H1 (cell line): Measurements from ENCODE around the gene GPR61. TPM values are rescaled to one million over a fixed set of nuclear protein-coding genes. Genes with fewer than 3 reads are reported as not detected.

Experiments
- CTCF ChIA-PET: fragments of 300-600 bp; sonication (Branson Sonifier 250); formaldehyde crosslinking; loops from one replicate; lab custom pipeline; 2021; ENCODE audit not compliant: partially characterized antibody; lab: Charles Lee
- POLR2A ChIA-PET: fragments of 300-600 bp; sonication (Branson Sonifier 250); formaldehyde crosslinking; loops from one replicate; lab custom pipeline; 2021; ENCODE audit warnings: inconsistent platforms; ENCODE audit not compliant: partially characterized antibody; lab: Charles Lee
- DNase-seq, 2 experiments: peaks; one replicate each; pipeline versions ENCODE4 v3.0.0 to v3.0.0-alpha.2; 2010 to 2022; ENCODE audit warnings: low spot score in 2 of 2, low read depth in 1 of 2, mixed read lengths in 1 of 2
- FAIRE-seq: peaks from 2 replicates; lab custom pipeline; 2011; peaks lifted over from hg19 to GRCh38; lab: Jason Lieb, UNC
- H2AFZ ChIP-seq: 2 replicates; pipeline ENCODE4 v1.8.1; 2012; ENCODE audit warnings: low read length, inconsistent platforms
- H2AK5ac ChIP-seq: 2 replicates; pipeline ENCODE4 v1.6.1; 2013; ENCODE audit warnings: low read depth, low read length
- H2BK120ac ChIP-seq: replicated peaks from 2 replicates; pipeline ENCODE3; 2013; ENCODE audit warnings: low read depth, low read length, inconsistent platforms
- H2BK12ac ChIP-seq: 2 replicates; pipeline ENCODE4 v1.6.1; 2013; ENCODE audit warnings: low read depth, low read length
- H2BK15ac ChIP-seq: 2 replicates; pipeline ENCODE4 v1.6.1; 2013; ENCODE audit warnings: low read length
- H2BK20ac ChIP-seq: 2 replicates; pipeline ENCODE4 v1.6.1; 2013; ENCODE audit warnings: low read length
- H2BK5ac ChIP-seq: 2 replicates; pipeline ENCODE4 v1.6.1; 2013; ENCODE audit warnings: low read depth, low read length
- H3K14ac ChIP-seq: 2 replicates; pipeline ENCODE4 v1.6.1; 2013; ENCODE audit warnings: inconsistent platforms; ENCODE audit not compliant: insufficient read length
- H3K18ac ChIP-seq: 2 replicates; pipeline ENCODE4 v1.6.1; 2013; ENCODE audit warnings: low read length; ENCODE audit errors: extremely low read depth
- H3K23ac ChIP-seq: 2 replicates; pipeline ENCODE4 v1.6.1; 2013; ENCODE audit warnings: inconsistent platforms; ENCODE audit not compliant: insufficient read length
- H3K23me2 ChIP-seq: 2 replicates; pipeline ENCODE4 v1.6.1; 2013; ENCODE audit warnings: low read depth, low read length
- H3K27ac ChIP-seq: 2 replicates; pipeline ENCODE4 v1.6.1; 2011; ENCODE audit warnings: low read depth, low read length, inconsistent platforms
- H3K27me3 ChIP-seq, 4 experiments: replicated peaks in 1 of 4; 1 replicate in 1 of 4; 2 replicates in 3 of 4; pipeline versions ENCODE4 v1.6.1 to v1.8.1; 2011 to 2013; ENCODE audit warnings: low read length in 3 of 4, mild to moderate bottlenecking in 3 of 4, inconsistent platforms in 2 of 4, mixed read lengths in 2 of 4, moderate library complexity in 1 of 4; ENCODE audit not compliant: control insufficient read depth in 3 of 4, insufficient read depth in 3 of 4; ENCODE audit errors: extremely low read depth in 1 of 4
- H3K36me3 ChIP-seq, 4 experiments: 2 replicates each; pipeline versions ENCODE4 v1.6.1 to v1.8.1; 2011 to 2013; ENCODE audit warnings: mild to moderate bottlenecking in 4 of 4, low read length in 3 of 4, moderate library complexity in 2 of 4, control low read depth in 1 of 4, inconsistent platforms in 1 of 4; ENCODE audit not compliant: insufficient read depth in 4 of 4, control insufficient read depth in 2 of 4
- H3K4ac ChIP-seq: replicated peaks from 2 replicates; pipeline ENCODE3; 2013; ENCODE audit warnings: low read length, low read depth, mixed read lengths, inconsistent platforms; ENCODE audit not compliant: insufficient read length
- H3K4me1 ChIP-seq, 4 experiments: replicated peaks in 1 of 4; 1 replicate in 1 of 4; 2 replicates in 3 of 4; pipeline versions ENCODE4 v1.6.1 to v1.8.1; 2011 to 2013; ENCODE audit warnings: low read length in 3 of 4, inconsistent platforms in 2 of 4, mixed read lengths in 1 of 4; ENCODE audit not compliant: insufficient read depth in 4 of 4, control insufficient read depth in 3 of 4
- H3K4me2 ChIP-seq, 2 experiments: 2 replicates each; pipeline versions ENCODE4 v1.6.1 to v1.8.1; 2011 to 2013; ENCODE audit warnings: low read depth in 2 of 2, low read length in 2 of 2, control low read depth in 1 of 2, inconsistent platforms in 1 of 2, mild to moderate bottlenecking in 1 of 2; ENCODE audit not compliant: insufficient read depth in 1 of 2
- H3K4me3 ChIP-seq, 4 experiments: fragments of 200-600, 300-600 bp in 1 of 4; sonication (generic), shearing (Covaris generic), sonication (Bioruptor Twin) in 1 of 4; 2 replicates each; pipeline versions ENCODE4 v1.5.1 to v1.8.1; 2011 to 2016; ENCODE audit warnings: low read length in 4 of 4, low read depth in 3 of 4, control low read depth in 2 of 4, inconsistent platforms in 2 of 4, mild to moderate bottlenecking in 2 of 4, mixed read lengths in 1 of 4, moderate library complexity in 1 of 4; ENCODE audit not compliant: insufficient read depth in 2 of 4; ENCODE audit errors: extremely low read depth in 1 of 4
- H3K56ac ChIP-seq: replicated peaks from 2 replicates; pipeline ENCODE3; 2013; ENCODE audit warnings: low read depth, mild to moderate bottlenecking, mixed read lengths, low read length, inconsistent platforms; ENCODE audit not compliant: insufficient read length
- H3K79me1 ChIP-seq: 2 replicates; pipeline ENCODE4 v1.6.1; 2013; ENCODE audit warnings: low read depth, low read length, control low read depth
- H3K79me2 ChIP-seq, 2 experiments: 2 replicates each; pipeline versions ENCODE4 v1.6.1 to v1.8.1; 2012 to 2013; ENCODE audit warnings: low read length in 2 of 2, mild to moderate bottlenecking in 2 of 2, inconsistent platforms in 1 of 2; ENCODE audit not compliant: insufficient read depth in 2 of 2, control insufficient read depth in 1 of 2
- H3K9ac ChIP-seq, 4 experiments: replicated peaks in 1 of 4; 1 replicate in 1 of 4; 2 replicates in 3 of 4; pipeline versions ENCODE4 v1.6.1 to v1.8.1; 2011 to 2013; ENCODE audit warnings: low read depth in 3 of 4, low read length in 3 of 4, control low read depth in 2 of 4, mild to moderate bottlenecking in 2 of 4, moderate library complexity in 2 of 4, inconsistent platforms in 1 of 4; ENCODE audit errors: extremely low read depth in 1 of 4
- H3K9me3 ChIP-seq, 2 experiments: 2 replicates each; pipeline versions ENCODE4 v1.6.1 to v1.8.1; 2012 to 2013; ENCODE audit warnings: mild to moderate bottlenecking in 2 of 2, moderate library complexity in 2 of 2, control low read depth in 1 of 2, inconsistent platforms in 1 of 2, low read depth in 1 of 2, low read length in 1 of 2, mixed read lengths in 1 of 2; ENCODE audit not compliant: insufficient read depth in 2 of 2
- H4K20me1 ChIP-seq, 2 experiments: replicated peaks in 1 of 2; 2 replicates each; pipeline versions ENCODE3 to v1.8.1; 2011 to 2013; ENCODE audit warnings: inconsistent platforms in 2 of 2, low read length in 2 of 2, mild to moderate bottlenecking in 1 of 2; ENCODE audit not compliant: insufficient read depth in 2 of 2, control insufficient read depth in 1 of 2
- H4K5ac ChIP-seq: 2 replicates; pipeline ENCODE4 v1.6.1; 2013; ENCODE audit warnings: low read length, low read depth, mixed read lengths, inconsistent platforms; ENCODE audit not compliant: insufficient read length
- H4K8ac ChIP-seq: 2 replicates; pipeline ENCODE4 v1.8.0; 2013; ENCODE audit warnings: mild to moderate bottlenecking, moderate library complexity, low read length, inconsistent platforms; ENCODE audit not compliant: insufficient read depth; ENCODE audit errors: extremely low read depth
- H4K91ac ChIP-seq: replicated peaks from 2 replicates; pipeline ENCODE3; 2013; ENCODE audit warnings: low read length, mixed read lengths, inconsistent platforms; ENCODE audit not compliant: insufficient read length
- ASH2L ChIP-seq: fragments of 200-600, 300-600 bp; sonication (generic); IDR thresholded peaks from one replicate; pipeline ENCODE4 v1.7.1; 2017; ENCODE audit warnings: low read length
- BRCA1 ChIP-seq: IDR thresholded peaks from 2 replicates; pipeline ENCODE4 v1.6.1; 2012; ENCODE audit warnings: low read depth, low read length, improper control_type of control experiment
- EP300 ChIP-seq, 2 experiments: IDR thresholded peaks; 1 replicate in 1 of 2; 2 replicates in 1 of 2; pipeline ENCODE4 v1.6.1; 2011 to 2012; ENCODE audit warnings: low read depth in 2 of 2, low read length in 2 of 2, mild to moderate bottlenecking in 2 of 2, borderline replicate concordance in 1 of 2, inconsistent platforms in 1 of 2, moderate library complexity in 1 of 2
- EZH2 ChIP-seq: fragments of 200-600 bp; sonication (generic); IDR thresholded peaks from 2 replicates; pipeline ENCODE4 v1.7.1; 2012; ENCODE audit warnings: low read depth, mild to moderate bottlenecking, moderate library complexity, low read length, inconsistent platforms; ENCODE audit not compliant: severe bottlenecking
- JUN ChIP-seq: IDR thresholded peaks from 2 replicates; pipeline ENCODE4 v1.6.1; 2011; ENCODE audit warnings: low read depth, mild to moderate bottlenecking, improper control_type of control experiment, low read length
- NANOG ChIP-seq: IDR thresholded peaks from 2 replicates; pipeline ENCODE4 v1.6.1; 2011; ENCODE audit warnings: low read length, low read depth, mild to moderate bottlenecking, inconsistent platforms; ENCODE audit not compliant: insufficient read depth, poor library complexity, severe bottlenecking
- SIN3A ChIP-seq, 2 experiments: IDR thresholded peaks in 1 of 2; conservative IDR thresholded peaks in 1 of 2; 2 replicates each; pipeline ENCODE4 v1.6.1; 2011 to 2012; ENCODE audit warnings: low read length in 2 of 2, improper control_type of control experiment in 1 of 2, low read depth in 1 of 2, mild to moderate bottlenecking in 1 of 2
- SP1 ChIP-seq: IDR thresholded peaks from 2 replicates; pipeline ENCODE4 v1.6.1; 2011; ENCODE audit warnings: low read depth, low read length
- TAF1 ChIP-seq: IDR thresholded peaks from 2 replicates; pipeline ENCODE4 v1.6.1; 2011; ENCODE audit warnings: mild to moderate bottlenecking, low read depth, low read length
- TEAD4 ChIP-seq: IDR thresholded peaks from 2 replicates; pipeline ENCODE4 v1.6.1; 2012; ENCODE audit warnings: low read depth, low read length, inconsistent platforms, mixed read lengths
- WGBS, 2 experiments: shearing (Covaris generic) in 1 of 2; methylation state at CpG; one replicate each; pipeline versions ENCODE4 v1.1.6 to v1.1.7; 2013 to 2015; ENCODE audit warnings: low lambda C conversion rate in 2 of 2, mixed read lengths in 2 of 2, inconsistent platforms in 1 of 2, low coverage in 1 of 2, missing lambda C conversion rate in 1 of 2; ENCODE audit not compliant: insufficient replicate concordance in 2 of 2, insufficient coverage in 1 of 2, insufficient read length in 1 of 2; ENCODE audit errors: extremely low coverage in 1 of 2, missing lambda C conversion rate in 1 of 2; 5-methylcytosine and 5-hydroxymethylcytosine counted together
- polyA plus RNA-seq, 7 experiments: library from polyadenylated mRNA; depleted of rRNA in 3 of 7; stranded (reverse) in 5 of 7; unstranded in 2 of 7; fragments of >200 nt in 5 of 7; fragments of 200-250 nt in 2 of 7; gene quantifications; 1 replicate in 5 of 7; 2 replicates in 1 of 7; 4 replicates in 1 of 7; pipeline versions ENCODE4 v1.2.1 to v1.2.3, GENCODE V29; 2011 to 2013; ENCODE audit warnings: missing spikeins in 2 of 7, mixed read lengths in 2 of 7
- total RNA-seq: library from RNA; stranded (reverse); fragmentation: NEBNext Ultra II Directional; extraction: Animal tissue kit (Norgen Biotek cat#: 25700); gene quantifications from 2 replicates; pipeline ENCODE4 v1.2.1, GENCODE V29; 2021

Gene GPR61
- total and polyA plus RNA-seq, 2 of the 8 experiments (the other 6 are each of a cell fraction or from before 2014, with no cell fraction given): 0.41 to 0.53 TPM

DNA sequence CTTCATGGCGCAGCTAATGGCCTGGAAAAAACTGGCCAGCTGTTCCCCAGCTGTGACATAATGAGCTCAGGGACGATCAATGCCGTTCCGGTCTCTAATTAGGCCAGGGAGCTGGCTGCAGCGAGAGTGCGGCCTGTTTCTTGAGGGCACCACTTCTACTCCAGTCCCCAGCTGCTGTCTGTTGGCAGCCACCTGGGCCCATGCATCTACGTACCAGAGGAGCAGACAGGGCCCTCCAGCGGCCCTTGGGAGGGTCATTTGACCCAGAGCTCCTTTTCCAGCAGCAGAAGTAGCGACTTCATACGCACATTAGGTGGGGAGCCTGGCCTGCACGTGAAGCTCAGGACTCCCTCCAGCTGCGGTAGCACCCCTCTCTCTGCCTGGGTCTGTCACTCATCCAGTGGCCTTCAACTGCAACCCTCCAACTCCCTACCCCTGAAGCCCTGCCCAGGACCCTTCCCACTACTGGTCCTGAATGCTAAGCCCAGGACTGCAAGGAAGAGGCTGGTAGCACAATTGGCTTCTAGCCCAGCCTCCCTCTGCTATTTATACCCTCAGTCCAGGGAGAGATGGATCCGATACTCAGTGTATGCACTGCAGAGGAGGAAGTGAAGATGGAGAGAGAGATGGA is 9.1 kb upstream of the GPR61 start:
- no peak overlapping the region for H2BK12ac ChIP-seq
- no peak overlapping the region for H4K8ac ChIP-seq
- no peak overlapping the region for H3K9ac ChIP-seq
- H3K36me3 ChIP-seq: no peaks in the 10 kb centered on the region
- H3K27me3 ChIP-seq: no peaks in the 10 kb centered on the region
- H3K79me1 ChIP-seq: no peaks in the 10 kb centered on the region
- H4K20me1 ChIP-seq: no peaks in the 10 kb centered on the region
- TF ChIP-seq EZH2: no peak
- TF ChIP-seq JUN: no peak
- TF ChIP-seq SIN3A (conservative IDR thresholded peaks at IDR 0.05 in 1 of 2, IDR thresholded peaks at IDR 0.05 in 1 of 2; ENCODE audit: low read depth in 1 of 2, low read length in 2 of 2): no peak
- TF ChIP-seq NANOG: no peak
- no peak for TF ChIP-seq TAF1
- TF ChIP-seq ASH2L: no peak
- no peak for TF ChIP-seq TEAD4
- no peak for TF ChIP-seq SP1
- no peak for TF ChIP-seq EP300 (IDR thresholded peaks at IDR 0.05; ENCODE audit: borderline replicate concordance in 1 of 2, low read depth in 2 of 2, low read length in 2 of 2)
- no peak for TF ChIP-seq BRCA1
- no peak overlapping the region for H3K27ac ChIP-seq
- H3K23me2 ChIP-seq: no peaks in the 10 kb centered on the region; the same call in 1 of the 2 replicates
- H4K91ac ChIP-seq: no peak overlapping the region
- 87% methylated on average over 13 of the region's 13 CpGs; no CpG with 5 or more reads in 1 of the 2 experiments for WGBS, 2 experiments
- 0 out of 2 replicates have a peak overlapping the region, but pooled peaks have one; percentile 56 for H2AFZ ChIP-seq
- POLR2A ChIA-PET: interaction anchor here (0.8 to 2.8 kb wide), 9 partner anchors 13 to 105 kb away, joined by 3 to 18 read pairs (median 7); partner anchors contain the start of genes AMIGO1, CYB561D1, GNAI3 and PSMA5
- peak overlapping the region; percentile 97; the same call in 1 of the 2 replicates for H2BK15ac ChIP-seq
- H2BK20ac ChIP-seq: peak overlapping the region; percentile 34; the same call in 1 of the 2 replicates
- no peak overlapping the region for H2AK5ac ChIP-seq
- H3K56ac ChIP-seq: no peak overlapping the region
- H3K14ac ChIP-seq: no peak overlapping the region
- no peak overlapping the region for H2BK5ac ChIP-seq
- no peak for DNase-seq
- no peak for FAIRE-seq
- no peak overlapping the region for H3K4me2 ChIP-seq
- CTCF ChIA-PET: interaction anchor here (0.7 to 26.3 kb wide), 12 partner anchors 8 to 557 kb away, joined by 3 to 1755 read pairs (median 6); partner anchors contain the start of genes AMIGO1, ATXN7L2, CYB561D1 and GPR61
- H3K9me3 ChIP-seq: no peaks in the 10 kb centered on the region
- H4K5ac ChIP-seq: no peak overlapping the region
- 0 out of 2 replicates have a peak overlapping the region, but pooled peaks have one; percentile 15 for H3K18ac ChIP-seq
- no peak overlapping the region for H2BK120ac ChIP-seq
- H3K23ac ChIP-seq: no peak overlapping the region
- H3K4ac ChIP-seq: no peak overlapping the region
- peaks cover 0 to 3% (median 1%) of the 10 kb centered on the region in 4 experiments; a peak in 4 of 7 replicates for H3K4me1 ChIP-seq
- H3K4me3 ChIP-seq: no peak overlapping the region
- no peaks in the 10 kb centered on the region for H3K79me2 ChIP-seq
